ENCODE data around the gene TMED1. TPM values are rescaled to one million over a fixed set of nuclear protein-coding genes. Genes with fewer than 3 reads are reported as not detected.
A peak's percentile ranks its signal among the peaks of the same experiment; 100 is the strongest.

TMED1 gene
- total and polyA plus RNA-seq, 9 of the 15 experiments (the other 6 are each of a cell fraction or from before 2014, with no cell fraction given), result 0.86 to 30.2 (median 23.5) TPM

DNA sequence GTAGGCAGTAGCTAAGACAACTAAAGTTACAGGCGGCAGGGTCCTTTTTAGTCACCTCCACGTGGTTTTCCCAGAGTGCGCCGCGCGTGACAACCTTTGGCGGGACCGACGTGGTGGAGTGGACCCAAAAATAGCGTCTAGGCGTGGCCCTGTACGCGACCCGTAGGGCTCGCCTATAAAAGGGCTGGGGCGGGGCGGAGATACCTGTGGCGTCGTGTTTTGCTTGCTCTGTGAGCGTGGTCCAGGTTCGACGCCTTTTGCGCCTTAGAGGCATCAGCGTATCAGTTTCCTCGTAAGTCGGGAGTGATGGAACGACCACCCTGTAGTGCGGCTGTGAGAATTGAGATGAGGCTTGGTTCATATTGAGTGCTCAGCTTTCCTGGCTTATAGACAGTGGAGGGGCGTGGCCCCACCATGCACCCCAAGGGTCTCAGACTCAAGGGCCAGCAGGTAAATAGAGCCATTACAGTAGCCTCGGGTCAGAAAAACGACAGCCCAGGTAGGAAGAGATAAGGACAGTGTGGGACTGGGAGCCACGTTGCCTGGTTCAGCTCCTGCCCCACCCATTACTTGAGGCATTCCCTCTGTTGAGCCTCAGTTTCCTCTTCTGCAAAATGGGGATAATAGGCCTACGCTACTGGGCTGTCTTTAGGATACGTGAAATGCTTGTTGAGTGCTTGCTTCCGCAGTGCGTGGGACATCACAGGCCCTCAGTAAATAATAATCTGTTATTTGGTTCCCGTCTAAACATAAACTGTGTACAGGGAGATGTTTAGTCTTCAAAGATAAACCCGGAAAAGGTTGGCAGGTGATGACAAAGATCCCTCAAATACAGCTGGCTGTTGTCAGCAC, 693 bp upstream of the TMED1 start (continued):
- TF ChIP-seq NR3C1 (CRISPR knock-in tag; IDR thresholded peaks at IDR 0.05) (peak; percentile 86; the same call in 1 of the 2 replicates), ZNF354B (CRISPR knock-in tag; IDR thresholded peaks at IDR 0.05) (peak; percentile 53; the same call in 1 of the 2 replicates), PPARD (CRISPR knock-in tag; IDR thresholded peaks at IDR 0.05) (no peak), ZFP1 (CRISPR knock-in tag; IDR thresholded peaks at IDR 0.05) (no peak; the same call in 1 of the 2 replicates), TSC22D4 (tag; IDR thresholded peaks at IDR 0.05) (no peak), ZNF507 (tag; conservative IDR thresholded peaks at IDR 0.05) (no peak), KAT8 (IDR thresholded peaks at IDR 0.05; ENCODE audit: low read depth) (no peak), ZZZ3 (IDR thresholded peaks at IDR 0.05) (peak; percentile 71), ZNF174 (CRISPR knock-in tag; IDR thresholded peaks at IDR 0.05) (no peak), XRCC4 (IDR thresholded peaks at IDR 0.05; ENCODE audit: extremely low read depth, insufficient read depth, insufficient read length) (no peak)
- TF ChIP-seq, protein P1, sequence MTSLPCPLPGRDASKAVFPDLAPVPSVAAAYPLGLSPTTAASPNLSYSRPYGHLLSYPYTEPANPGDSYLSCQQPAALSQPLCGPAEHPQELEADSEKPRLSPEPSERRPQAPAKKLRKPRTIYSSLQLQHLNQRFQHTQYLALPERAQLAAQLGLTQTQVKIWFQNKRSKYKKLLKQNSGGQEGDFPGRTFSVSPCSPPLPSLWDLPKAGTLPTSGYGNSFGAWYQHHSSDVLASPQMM (CRISPR knock-in tag; IDR thresholded peaks at IDR 0.05), result no peak
- TF ChIP-seq, protein P2, sequence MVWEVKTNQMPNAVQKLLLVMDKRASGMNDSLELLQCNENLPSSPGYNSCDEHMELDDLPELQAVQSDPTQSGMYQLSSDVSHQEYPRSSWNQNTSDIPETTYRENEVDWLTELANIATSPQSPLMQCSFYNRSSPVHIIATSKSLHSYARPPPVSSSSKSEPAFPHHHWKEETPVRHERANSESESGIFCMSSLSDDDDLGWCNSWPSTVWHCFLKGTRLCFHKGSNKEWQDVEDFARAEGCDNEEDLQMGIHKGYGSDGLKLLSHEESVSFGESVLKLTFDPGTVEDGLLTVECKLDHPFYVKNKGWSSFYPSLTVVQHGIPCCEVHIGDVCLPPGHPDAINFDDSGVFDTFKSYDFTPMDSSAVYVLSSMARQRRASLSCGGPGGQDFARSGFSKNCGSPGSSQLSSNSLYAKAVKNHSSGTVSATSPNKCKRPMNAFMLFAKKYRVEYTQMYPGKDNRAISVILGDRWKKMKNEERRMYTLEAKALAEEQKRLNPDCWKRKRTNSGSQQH (CRISPR knock-in tag; IDR thresholded peaks at IDR 0.05), result no peak
- TF ChIP-seq, protein P3, sequence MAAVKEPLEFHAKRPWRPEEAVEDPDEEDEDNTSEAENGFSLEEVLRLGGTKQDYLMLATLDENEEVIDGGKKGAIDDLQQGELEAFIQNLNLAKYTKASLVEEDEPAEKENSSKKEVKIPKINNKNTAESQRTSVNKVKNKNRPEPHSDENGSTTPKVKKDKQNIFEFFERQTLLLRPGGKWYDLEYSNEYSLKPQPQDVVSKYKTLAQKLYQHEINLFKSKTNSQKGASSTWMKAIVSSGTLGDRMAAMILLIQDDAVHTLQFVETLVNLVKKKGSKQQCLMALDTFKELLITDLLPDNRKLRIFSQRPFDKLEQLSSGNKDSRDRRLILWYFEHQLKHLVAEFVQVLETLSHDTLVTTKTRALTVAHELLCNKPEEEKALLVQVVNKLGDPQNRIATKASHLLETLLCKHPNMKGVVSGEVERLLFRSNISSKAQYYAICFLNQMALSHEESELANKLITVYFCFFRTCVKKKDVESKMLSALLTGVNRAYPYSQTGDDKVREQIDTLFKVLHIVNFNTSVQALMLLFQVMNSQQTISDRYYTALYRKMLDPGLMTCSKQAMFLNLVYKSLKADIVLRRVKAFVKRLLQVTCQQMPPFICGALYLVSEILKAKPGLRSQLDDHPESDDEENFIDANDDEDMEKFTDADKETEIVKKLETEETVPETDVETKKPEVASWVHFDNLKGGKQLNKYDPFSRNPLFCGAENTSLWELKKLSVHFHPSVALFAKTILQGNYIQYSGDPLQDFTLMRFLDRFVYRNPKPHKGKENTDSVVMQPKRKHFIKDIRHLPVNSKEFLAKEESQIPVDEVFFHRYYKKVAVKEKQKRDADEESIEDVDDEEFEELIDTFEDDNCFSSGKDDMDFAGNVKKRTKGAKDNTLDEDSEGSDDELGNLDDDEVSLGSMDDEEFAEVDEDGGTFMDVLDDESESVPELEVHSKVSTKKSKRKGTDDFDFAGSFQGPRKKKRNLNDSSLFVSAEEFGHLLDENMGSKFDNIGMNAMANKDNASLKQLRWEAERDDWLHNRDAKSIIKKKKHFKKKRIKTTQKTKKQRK (IDR thresholded peaks at IDR 0.05; ENCODE audit: borderline replicate concordance, low read depth, low read length), result no peak
- TF ChIP-seq, protein P4, sequence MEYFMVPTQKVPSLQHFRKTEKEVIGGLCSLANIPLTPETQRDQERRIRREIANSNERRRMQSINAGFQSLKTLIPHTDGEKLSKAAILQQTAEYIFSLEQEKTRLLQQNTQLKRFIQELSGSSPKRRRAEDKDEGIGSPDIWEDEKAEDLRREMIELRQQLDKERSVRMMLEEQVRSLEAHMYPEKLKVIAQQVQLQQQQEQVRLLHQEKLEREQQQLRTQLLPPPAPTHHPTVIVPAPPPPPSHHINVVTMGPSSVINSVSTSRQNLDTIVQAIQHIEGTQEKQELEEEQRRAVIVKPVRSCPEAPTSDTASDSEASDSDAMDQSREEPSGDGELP (CRISPR knock-in tag; IDR thresholded peaks at IDR 0.05; ENCODE audit: borderline replicate concordance), result peak; percentile 95
- TF ChIP-seq, protein P5, sequence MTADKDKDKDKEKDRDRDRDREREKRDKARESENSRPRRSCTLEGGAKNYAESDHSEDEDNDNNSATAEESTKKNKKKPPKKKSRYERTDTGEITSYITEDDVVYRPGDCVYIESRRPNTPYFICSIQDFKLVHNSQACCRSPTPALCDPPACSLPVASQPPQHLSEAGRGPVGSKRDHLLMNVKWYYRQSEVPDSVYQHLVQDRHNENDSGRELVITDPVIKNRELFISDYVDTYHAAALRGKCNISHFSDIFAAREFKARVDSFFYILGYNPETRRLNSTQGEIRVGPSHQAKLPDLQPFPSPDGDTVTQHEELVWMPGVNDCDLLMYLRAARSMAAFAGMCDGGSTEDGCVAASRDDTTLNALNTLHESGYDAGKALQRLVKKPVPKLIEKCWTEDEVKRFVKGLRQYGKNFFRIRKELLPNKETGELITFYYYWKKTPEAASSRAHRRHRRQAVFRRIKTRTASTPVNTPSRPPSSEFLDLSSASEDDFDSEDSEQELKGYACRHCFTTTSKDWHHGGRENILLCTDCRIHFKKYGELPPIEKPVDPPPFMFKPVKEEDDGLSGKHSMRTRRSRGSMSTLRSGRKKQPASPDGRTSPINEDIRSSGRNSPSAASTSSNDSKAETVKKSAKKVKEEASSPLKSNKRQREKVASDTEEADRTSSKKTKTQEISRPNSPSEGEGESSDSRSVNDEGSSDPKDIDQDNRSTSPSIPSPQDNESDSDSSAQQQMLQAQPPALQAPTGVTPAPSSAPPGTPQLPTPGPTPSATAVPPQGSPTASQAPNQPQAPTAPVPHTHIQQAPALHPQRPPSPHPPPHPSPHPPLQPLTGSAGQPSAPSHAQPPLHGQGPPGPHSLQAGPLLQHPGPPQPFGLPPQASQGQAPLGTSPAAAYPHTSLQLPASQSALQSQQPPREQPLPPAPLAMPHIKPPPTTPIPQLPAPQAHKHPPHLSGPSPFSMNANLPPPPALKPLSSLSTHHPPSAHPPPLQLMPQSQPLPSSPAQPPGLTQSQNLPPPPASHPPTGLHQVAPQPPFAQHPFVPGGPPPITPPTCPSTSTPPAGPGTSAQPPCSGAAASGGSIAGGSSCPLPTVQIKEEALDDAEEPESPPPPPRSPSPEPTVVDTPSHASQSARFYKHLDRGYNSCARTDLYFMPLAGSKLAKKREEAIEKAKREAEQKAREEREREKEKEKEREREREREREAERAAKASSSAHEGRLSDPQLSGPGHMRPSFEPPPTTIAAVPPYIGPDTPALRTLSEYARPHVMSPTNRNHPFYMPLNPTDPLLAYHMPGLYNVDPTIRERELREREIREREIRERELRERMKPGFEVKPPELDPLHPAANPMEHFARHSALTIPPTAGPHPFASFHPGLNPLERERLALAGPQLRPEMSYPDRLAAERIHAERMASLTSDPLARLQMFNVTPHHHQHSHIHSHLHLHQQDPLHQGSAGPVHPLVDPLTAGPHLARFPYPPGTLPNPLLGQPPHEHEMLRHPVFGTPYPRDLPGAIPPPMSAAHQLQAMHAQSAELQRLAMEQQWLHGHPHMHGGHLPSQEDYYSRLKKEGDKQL (CRISPR knock-in tag; IDR thresholded peaks at IDR 0.05; ENCODE audit: borderline replicate concordance), result peak; percentile 80; the same call in 1 of the 2 replicates

Data from K562 (cell line).